Measurements from ENCODE around the gene GABARAP.

The GABARAP gene

GRCh38 chr17:7282752-7283321, 40.6 kb upstream of the GABARAP start:
- Histone ChIP-seq H2AFZ (ENCODE audit: low read depth, low read length) (no peak overlapping the region), H3K9ac (ENCODE audit: low read length) (no peak overlapping the region), H3K79me1 (replicated peaks; ENCODE audit: low read length, poor library complexity, severe bottlenecking) (no peaks in the 10 kb centered on the region), H2BK5ac (ENCODE audit: low read depth, low read length, poor library complexity, severe bottlenecking) (no peak overlapping the region), H3K14ac (ENCODE audit: low read length in 2 of 2) (no peak overlapping the region), H3K23ac (ENCODE audit: low read length in 2 of 2) (no peak overlapping the region), H3K4me3 (ENCODE audit: insufficient read depth in 1 of 2, low read depth in 1 of 2, low read length in 2 of 2) (no peak overlapping the region), H3K18ac (ENCODE audit: low read depth in 1 of 2, low read length in 2 of 2) (no peak overlapping the region), H2BK15ac (ENCODE audit: low read depth, poor library complexity, severe bottlenecking) (no peak overlapping the region), H3K4me2 (ENCODE audit: low read length, poor library complexity, severe bottlenecking) (no peak overlapping the region), H2AK5ac (ENCODE audit: low read length, severe bottlenecking) (no peak overlapping the region), H2BK12ac (ENCODE audit: low read length in 2 of 2) (no peak overlapping the region), H2BK120ac (ENCODE audit: low read depth, low read length) (no peak overlapping the region), H3K4ac (ENCODE audit: low read depth in 1 of 2, low read length in 2 of 2) (no peak overlapping the region), H4K8ac (ENCODE audit: low read length) (no peak overlapping the region), H3K9me3 (ENCODE audit: control insufficient read depth, low read length) (no peaks in the 10 kb centered on the region), H3K27me3 (ENCODE audit: control insufficient read depth in 1 of 2, insufficient read depth in 1 of 2, low read length in 2 of 2) (peaks cover 57 to 60% of the 10 kb centered on the region in 2 experiments), H3K36me3 (ENCODE audit: control insufficient read depth in 1 of 2, insufficient read depth in 2 of 2, low read depth in 1 of 2, low read length in 2 of 2) (no peaks in the 10 kb centered on the region), H3K4me1 (ENCODE audit: control insufficient read depth, insufficient read depth, low read depth, low read length) (peaks cover 20% of the 10 kb centered on the region), H3K27ac (ENCODE audit: low read length, poor library complexity, severe bottlenecking) (no peak overlapping the region), H4K91ac (ENCODE audit: low read length) (no peak overlapping the region)
- DNase-seq: no peak
- WGBS: 78% methylated on average over 6 of the region's 6 CpGs

DNA sequence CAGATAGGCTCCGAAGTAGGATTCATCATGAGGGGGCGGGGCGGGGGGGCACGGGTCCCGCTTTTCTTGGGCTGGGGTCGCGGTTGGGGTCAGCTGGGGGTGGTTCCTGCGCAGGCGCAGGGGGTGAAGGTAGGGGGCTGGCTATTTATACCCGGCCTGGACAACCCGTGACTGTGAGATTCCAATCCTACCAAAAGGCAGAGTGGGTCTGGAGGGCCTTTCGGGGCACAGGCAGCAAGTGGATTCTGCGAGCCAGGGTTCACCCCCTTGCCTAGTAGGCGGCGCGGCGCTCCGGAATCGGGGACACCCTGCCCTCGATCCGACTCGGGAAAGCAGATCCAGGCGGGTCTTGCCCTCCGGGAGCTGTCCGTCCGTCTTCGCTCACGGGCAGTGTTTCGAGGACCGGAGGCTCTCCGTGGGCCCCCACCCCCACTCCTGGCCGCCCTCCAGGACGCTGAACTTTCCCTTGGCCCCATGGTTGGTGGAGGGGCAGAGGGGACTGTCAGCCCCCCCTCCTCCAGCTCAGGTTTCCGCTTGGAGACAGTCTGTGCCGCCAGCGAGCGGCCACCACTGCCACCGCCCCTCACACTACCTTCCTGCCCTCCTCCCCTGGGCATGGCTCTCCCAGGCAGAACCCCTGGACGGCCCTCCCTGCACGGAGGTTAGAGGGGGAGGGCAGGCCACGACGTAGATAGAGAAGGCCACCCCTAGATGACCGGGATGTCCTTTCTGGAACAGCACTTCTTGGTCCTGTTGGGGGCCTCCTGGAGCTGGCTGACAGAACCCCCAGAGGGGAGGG, 39.9 kb upstream of the GABARAP start:
- H2BK120ac ChIP-seq (ENCODE audit: low read depth, low read length): no peak overlapping the region
- WGBS: 6% methylated on average over 34 of the region's 43 CpGs
- no peak overlapping the region for H2AFZ ChIP-seq (ENCODE audit: low read depth, low read length)

GRCh38 chr17:7281074-7281952, 39.1 kb upstream of the GABARAP start, which contains the start of gene SLC2A4:
Gene SLC2A4 (plus strand): TSS chr17:7281718. CDS start chr17:7281935, 217 bp downstream.
- Histone ChIP-seq H2AK5ac (ENCODE audit: low read length, severe bottlenecking) (no peak within 1 kb of the TSS), H2AFZ (ENCODE audit: low read depth, low read length) (peak within 1 kb of the TSS; percentile 80), H3K9me3 (ENCODE audit: control insufficient read depth, low read length) (no peaks in the 10 kb centered on the region), H3K4me2 (ENCODE audit: low read length, poor library complexity, severe bottlenecking) (peak within 1 kb of the TSS; percentile 69), H3K36me3 (ENCODE audit: control insufficient read depth in 1 of 2, insufficient read depth in 2 of 2, low read depth in 1 of 2, low read length in 2 of 2) (no peaks in the 10 kb centered on the region), H3K4ac (ENCODE audit: low read depth in 1 of 2, low read length in 2 of 2) (no peak within 1 kb of the TSS), H4K8ac (ENCODE audit: low read length) (peak within 1 kb of the TSS; percentile 7), H3K27me3 (ENCODE audit: control insufficient read depth in 1 of 2, insufficient read depth in 1 of 2, low read length in 2 of 2) (peaks cover 44 to 51% of the 10 kb centered on the region in 2 experiments), H4K91ac (ENCODE audit: low read length) (peak within 1 kb of the TSS; percentile 43), H3K4me3 (ENCODE audit: insufficient read depth in 1 of 2, low read depth in 1 of 2, low read length in 2 of 2) (peak within 1 kb of the TSS; percentile 41 to 77), H2BK5ac (ENCODE audit: low read depth, low read length, poor library complexity, severe bottlenecking) (no peak within 1 kb of the TSS), H2BK15ac (ENCODE audit: low read depth, poor library complexity, severe bottlenecking) (peak within 1 kb of the TSS; percentile 77), H3K9ac (ENCODE audit: low read length) (peak within 1 kb of the TSS; percentile 77), H3K4me1 (ENCODE audit: control insufficient read depth, insufficient read depth, low read depth, low read length) (peaks cover 20% of the 10 kb centered on the region), H2BK12ac (ENCODE audit: low read length in 2 of 2) (no peak within 1 kb of the TSS), H3K18ac (ENCODE audit: low read depth in 1 of 2, low read length in 2 of 2) (peak within 1 kb of the TSS in 1 of 2 experiments; percentile 35), H3K14ac (ENCODE audit: low read length in 2 of 2) (peak within 1 kb of the TSS in 1 of 2 experiments; percentile 30), H3K79me1 (replicated peaks; ENCODE audit: low read length, poor library complexity, severe bottlenecking) (no peaks in the 10 kb centered on the region), H3K23ac (ENCODE audit: low read length in 2 of 2) (peak within 1 kb of the TSS in 1 of 2 experiments; percentile 75), H2BK120ac (ENCODE audit: low read depth, low read length) (no peak within 1 kb of the TSS), H3K27ac (ENCODE audit: low read length, poor library complexity, severe bottlenecking) (no peak within 1 kb of the TSS)
- peak; percentile 96 for DNase-seq
- WGBS: 1% methylated on average over 62 of the region's 71 CpGs

More for the DNA sequence above, 39.9 kb upstream of the GABARAP start:
- Histone ChIP-seq H3K9me3 (ENCODE audit: control insufficient read depth, low read length) (no peaks in the 10 kb centered on the region), H3K23ac (ENCODE audit: low read length in 2 of 2) (no peak overlapping the region), H3K18ac (ENCODE audit: low read depth in 1 of 2, low read length in 2 of 2) (peak overlapping the region in 1 of 2 experiments; percentile 35), H3K14ac (ENCODE audit: low read length in 2 of 2) (peak overlapping the region in 1 of 2 experiments; percentile 30), H3K4me1 (ENCODE audit: control insufficient read depth, insufficient read depth, low read depth, low read length) (peaks cover 20% of the 10 kb centered on the region), H3K79me1 (replicated peaks; ENCODE audit: low read length, poor library complexity, severe bottlenecking) (no peaks in the 10 kb centered on the region), H4K8ac (ENCODE audit: low read length) (peak overlapping the region; percentile 7), H3K4me2 (ENCODE audit: low read length, poor library complexity, severe bottlenecking) (peak overlapping the region; percentile 69), H4K91ac (ENCODE audit: low read length) (peak overlapping the region; percentile 43), H3K36me3 (ENCODE audit: control insufficient read depth in 1 of 2, insufficient read depth in 2 of 2, low read depth in 1 of 2, low read length in 2 of 2) (no peaks in the 10 kb centered on the region), H2BK15ac (ENCODE audit: low read depth, poor library complexity, severe bottlenecking) (peak overlapping the region; percentile 77), H2BK5ac (ENCODE audit: low read depth, low read length, poor library complexity, severe bottlenecking) (no peak overlapping the region), H3K27ac (ENCODE audit: low read length, poor library complexity, severe bottlenecking) (no peak overlapping the region), H3K4ac (ENCODE audit: low read depth in 1 of 2, low read length in 2 of 2) (no peak overlapping the region), H2AK5ac (ENCODE audit: low read length, severe bottlenecking) (no peak overlapping the region), H3K27me3 (ENCODE audit: control insufficient read depth in 1 of 2, insufficient read depth in 1 of 2, low read length in 2 of 2) (peaks cover 50 to 55% of the 10 kb centered on the region in 2 experiments), H3K9ac (ENCODE audit: low read length) (no peak overlapping the region), H2BK12ac (ENCODE audit: low read length in 2 of 2) (no peak overlapping the region), H3K4me3 (ENCODE audit: insufficient read depth in 1 of 2, low read depth in 1 of 2, low read length in 2 of 2) (peak overlapping the region; percentile 14 to 77)
- DNase-seq: no peak
